ENCODE measurements around the gene TMEM120A.
A peak's percentile ranks its signal among the peaks of the same experiment; 100 is the strongest.

Gene TMEM120A

DNA sequence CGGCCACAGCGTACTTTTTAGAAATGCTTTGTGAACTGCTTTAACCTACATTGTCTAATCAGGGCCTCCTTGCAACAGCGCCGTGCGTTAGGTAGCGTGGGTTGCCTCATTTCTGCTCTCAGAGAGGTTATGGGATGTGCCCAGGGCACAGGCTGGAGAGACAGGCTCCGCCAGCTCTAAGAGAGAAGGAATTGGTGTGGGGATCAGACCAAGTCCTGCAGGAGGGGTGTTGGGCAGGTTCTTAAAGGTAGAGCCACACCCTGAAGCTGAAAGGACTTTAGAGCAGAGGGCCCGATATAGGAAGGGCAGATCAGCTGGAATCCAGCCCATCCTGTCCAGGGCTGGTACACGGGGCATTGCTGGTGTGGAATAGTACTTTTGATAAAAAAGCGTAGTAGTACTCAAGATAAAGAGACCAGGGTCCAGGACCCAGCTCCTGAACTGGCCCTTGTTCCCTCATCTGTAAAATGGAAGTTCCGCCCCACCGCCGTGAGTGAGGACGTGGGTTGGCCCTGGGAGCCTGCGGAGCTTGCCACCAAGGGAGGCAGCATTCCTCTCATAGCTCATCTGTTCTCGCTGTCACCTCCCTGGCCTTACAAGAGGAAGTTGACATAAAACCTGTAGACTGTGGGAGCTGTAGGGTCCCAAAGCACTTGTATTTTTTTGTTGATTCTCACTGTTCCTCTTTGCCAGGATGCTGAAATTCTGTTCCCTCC, 37.2 kb downstream of the TMEM120A start:
- no peak for DNase-seq

DNA sequence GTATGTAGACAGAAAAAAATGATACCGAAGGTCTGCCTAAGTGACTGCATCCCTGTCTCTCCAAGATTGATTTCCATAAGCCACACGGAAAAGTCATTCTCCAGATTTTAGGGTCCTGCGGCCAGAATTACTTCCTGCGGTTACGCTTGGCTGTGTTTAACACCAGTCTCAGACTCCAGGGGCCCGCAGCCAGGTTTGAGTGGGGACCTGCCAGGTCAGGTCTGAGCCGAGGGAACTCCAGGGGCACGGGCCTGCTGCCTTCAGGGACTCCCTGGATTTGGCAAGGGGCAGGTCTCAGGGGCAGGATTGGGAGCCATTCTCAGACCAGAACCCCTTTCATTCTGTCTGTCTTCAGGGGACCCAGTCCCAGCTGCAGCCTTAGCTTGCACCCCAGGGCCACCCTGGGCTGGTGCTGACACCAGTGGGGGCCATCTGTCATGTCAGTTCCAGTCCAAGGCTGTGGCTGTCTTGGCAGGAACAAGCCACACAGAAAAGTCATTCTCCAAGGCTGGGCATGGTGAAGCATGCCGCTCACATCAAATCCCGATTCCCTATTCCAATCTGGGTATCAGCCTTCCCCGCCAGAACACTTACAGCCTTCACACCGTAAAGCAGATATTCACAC, 39.0 kb downstream of the TMEM120A start:
- DNase-seq = no peak

DNA sequence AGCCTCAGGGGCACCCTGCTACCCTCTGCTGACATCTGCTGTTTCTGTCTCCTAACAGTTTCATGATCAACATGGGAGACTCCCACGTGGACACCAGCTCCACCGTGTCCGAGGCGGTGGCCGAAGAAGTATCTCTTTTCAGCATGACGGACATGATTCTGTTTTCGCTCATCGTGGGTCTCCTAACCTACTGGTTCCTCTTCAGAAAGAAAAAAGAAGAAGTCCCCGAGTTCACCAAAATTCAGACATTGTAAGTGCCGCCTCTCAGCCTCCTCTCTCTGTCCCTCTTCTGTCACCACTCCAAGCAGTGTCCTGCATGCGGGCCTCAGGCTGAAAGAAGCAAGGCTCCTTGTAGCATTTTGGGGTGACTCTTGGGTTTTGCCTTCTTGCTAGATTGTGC, 40.5 kb downstream of the TMEM120A start:
- DNase-seq = no peak

DNA sequence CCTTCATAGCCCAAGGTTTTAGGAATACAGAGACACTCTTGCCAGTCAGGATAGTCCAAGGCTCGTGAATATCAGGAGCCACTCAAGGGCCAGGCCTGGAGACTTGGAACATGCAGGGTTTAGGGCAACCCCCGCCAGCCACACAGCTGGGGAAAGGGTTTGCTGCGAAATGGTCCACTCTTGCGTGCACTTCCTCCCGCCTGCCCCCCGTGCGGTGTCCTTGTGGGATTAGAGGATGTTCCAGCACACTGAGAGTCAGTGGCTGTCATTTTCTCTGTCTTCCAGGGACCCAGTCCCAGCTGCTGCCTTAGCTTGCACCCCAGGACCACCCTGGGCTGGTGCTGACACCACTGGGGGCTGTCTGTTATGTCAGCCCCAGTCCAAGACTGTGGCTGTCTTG, 41.0 kb downstream of the TMEM120A start:
- no peak for DNase-seq

DNA sequence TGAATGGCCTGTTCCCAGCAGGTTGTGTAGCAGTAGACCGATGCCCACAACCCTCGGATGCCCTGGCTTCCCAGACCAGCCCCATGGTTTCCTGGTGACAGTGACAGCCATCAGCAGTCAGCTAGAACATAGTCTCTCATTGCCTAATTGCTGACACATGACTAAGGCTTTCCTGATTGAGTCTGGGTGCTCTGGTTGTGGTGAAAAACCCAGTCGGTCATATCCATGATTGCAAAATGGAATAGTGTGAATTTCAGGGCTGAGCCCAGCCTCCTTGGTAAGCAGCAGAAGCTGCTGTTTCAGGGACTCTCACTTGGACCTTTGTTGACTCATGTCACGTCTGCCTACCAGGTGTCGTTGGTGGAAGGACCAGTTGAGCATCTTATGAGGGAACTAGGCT, 42.9 kb downstream of the TMEM120A start:
- peak in 1 of 2 donors; percentile 34 for DNase-seq

DNA sequence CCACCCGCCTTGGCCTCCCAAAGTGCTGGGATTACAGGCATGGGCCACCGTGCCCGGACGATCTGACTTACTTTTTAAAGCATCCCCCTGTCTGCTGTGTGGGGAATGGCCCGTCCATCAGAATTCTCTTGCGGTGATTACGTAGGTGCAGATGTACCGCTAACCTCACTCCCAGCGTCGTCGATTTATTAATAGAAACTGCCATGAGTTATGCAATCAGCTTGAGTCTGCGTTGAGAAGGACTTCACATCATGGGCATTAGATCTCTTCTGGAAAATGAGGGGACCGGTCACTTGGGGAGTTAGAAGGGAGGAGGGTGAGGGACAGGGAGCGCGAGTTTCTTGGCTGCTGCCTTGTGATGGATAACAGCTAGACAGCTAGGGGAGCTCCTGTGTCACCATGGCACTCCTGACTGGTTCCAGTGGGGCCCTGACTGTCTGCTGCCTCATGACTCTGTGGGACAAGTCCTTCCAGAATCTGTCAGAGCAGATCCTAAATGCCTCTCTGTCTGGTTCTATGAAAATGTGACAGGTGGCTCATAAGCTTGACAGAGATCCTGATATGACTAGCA, 44.2 kb downstream of the TMEM120A start:
- peak in 1 of 2 donors; percentile 4 for DNase-seq

DNA sequence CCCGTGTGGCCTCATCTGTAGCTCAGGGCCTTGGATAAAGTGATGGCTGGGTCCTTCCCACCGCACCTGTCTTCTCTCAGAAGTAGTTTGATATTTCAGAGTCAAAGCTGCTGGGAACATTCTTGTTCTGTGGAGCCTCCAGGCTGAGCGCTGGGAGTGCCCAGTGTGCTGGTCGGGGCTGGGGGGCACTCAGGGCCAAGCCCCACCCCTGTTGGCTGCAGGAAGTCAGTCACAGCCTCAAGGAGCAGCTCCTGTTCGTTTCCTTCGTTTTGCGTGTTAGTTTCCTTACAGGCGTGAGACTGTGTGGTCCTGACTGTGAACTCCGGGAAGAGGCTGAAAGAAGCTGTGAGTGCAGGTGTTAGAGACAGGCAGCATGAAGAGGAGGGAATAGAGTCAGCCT, 46.2 kb downstream of the TMEM120A start:
- no peak for DNase-seq

DNA sequence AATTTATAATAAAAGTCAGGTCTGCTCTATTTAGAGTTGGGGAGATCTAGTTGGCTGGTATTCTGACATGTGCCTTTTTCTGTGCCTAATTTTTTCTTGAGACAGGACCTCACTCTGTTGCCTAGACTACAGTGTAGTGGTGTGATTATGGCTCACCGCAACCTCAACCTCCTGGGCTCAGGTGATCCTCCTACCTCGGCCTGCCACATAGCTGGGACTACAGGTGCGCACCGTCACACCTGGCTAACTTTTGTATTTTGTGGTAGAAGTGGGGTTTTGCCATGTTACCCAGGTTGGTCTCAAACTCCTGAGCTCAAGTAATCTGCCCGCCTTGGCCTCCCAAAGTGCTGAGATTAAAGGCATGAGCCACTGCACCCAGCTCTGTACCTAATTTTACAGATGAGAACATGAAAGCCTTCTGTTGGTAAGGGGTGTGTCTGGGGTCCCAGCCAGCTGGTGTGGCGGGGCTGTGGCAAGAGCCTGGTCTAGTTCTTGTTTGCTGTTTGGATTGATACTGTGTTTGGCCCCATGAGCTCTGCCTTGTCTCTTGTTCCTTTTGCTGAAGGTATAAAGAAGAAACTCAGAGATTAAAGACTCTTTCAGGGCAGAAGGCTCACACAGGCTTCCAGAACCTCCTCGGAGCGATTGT, 48.1 kb downstream of the TMEM120A start:
- DNase-seq = no peak

DNA sequence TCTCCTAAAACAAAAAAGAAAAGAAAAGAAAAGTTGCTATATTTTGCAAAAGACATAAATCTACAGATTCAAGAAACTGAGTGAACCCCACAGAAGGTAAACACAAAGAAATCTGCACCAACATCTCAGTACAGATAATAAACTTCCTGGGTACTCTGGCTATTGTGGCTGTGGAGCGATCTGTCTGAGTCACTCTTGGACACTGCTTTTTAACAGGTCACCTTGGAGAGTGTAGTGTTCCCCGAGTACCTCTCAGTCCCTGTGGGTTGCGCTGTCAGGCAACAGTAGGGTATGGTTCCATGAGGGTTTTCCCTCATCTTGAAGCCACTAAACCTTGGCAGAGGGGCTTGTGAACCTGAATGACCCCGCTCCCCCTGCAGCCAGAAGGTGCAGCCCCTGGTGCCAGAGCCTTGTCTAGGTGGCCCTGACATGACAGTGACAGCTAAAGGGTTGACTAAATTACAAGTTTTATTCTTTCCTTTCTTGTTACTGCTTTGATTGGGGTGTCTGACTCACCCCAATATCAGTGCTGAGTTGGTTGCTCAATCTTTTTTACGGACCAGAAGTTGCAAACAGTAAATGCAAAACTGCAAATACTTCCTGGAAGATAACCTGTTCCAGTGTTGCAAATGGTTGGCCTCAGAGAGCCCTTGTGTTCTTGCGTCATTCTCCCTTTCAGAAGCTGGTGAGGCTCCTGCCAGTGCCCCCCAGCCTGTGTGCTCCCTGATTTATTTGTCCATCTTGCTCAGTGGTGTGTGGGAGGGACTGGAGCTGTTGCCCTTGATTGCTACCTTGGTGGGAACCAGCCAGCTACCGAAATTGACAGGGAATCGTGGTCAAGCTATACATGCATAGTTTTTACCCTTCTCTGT, 48.9 kb downstream of the TMEM120A start:
- peak in 1 of 2 donors; percentile 26 for DNase-seq

DNA sequence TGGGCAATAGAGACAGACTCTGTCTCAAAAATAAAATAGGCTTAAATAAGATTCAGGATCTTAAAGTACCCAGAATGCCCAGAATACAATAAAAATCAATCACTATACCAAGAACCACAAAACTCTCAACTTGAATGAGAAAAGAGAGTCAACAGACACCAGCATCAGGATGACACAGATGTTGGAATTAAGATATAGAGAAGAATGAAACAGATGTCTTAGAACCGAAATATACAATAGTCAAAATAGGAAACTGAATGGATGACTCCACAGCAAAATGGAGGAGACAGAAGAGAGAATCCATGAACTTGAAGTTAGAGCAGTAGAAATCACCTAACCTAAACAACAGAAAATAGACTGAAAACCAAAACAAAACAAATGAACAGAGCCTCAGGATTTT, 49.9 kb downstream of the TMEM120A start:
- DNase-seq = no peak

DNA sequence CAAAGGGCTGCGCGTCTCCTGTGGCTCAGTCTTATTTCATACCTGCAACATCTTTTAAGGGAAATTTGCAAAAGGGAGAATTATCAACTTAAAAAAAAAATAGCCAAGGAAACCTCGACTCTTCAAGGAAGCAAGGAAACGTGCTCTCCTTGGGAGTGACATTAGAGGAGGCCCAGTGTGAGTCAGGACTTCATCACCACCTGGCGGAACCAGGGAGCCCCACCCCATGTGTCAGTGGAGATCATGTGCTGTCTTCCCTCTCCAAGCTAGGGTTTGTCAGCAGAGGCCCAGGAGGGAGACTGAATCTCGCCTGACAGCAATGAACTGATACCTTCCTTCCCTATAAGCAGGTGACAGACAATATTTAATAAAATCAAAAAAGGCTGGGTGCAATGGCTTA, 50.5 kb downstream of the TMEM120A start:
- no peak for DNase-seq

DNA sequence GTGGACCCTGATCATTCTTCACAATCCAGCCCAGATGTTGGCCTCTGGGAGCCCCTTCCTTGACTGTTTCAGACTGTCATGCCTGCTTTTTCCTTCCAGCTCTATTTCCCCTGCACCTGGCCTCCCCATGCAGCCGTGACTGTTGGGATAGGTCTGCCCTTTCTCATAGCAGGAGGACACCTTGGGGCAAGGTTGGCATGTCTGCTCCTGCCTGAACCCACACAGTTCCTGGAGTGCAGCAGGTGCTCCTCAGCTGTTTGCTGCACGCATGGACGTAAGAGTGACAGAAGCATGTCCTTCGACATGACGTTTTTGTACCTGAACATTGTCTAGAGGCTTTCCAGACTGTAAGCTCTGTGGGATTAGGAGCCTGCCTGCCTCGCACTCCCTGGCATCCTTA, 55.5 kb downstream of the TMEM120A start:
- no peak for DNase-seq

DNA sequence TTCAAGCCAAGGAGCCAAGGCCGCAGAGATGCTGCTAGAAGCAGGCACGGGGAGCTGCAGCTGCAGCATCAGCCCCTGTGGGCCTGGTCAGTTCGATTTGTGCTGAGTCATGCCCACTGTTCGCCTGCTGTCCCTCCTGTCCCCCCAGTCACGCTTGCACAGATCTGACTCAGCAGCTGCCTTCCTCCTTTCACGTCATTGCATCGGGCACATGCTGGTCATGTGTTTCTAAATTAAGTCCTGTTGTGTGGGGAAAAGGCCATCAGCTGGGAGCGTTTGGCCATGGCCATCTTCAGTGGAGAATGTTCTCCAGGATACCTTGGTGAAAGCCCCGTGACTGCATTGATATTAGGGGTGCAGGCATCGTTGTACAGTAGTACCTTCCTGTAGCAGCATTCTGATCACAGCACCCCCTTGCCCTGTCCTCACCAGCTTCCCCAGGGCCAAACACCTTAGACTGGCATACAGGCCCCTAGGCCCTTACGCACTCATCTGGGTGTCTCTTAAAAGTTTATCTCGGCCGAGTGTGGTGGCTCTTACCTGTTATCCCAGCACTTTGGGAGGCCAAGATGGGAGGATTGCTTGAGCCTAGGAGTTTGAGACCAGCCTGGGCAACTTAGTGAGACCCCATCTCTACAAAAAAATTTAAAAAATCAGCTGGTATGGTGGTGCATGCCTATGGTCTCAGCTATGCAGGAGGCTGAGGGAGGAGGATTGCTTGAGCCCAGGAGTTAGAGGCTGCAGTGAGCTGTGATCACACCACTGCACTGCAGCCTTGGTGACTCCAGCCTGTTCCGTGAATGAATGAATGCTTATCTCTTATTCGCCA, 56.2 kb downstream of the TMEM120A start:
- peak in 1 of 2 donors; percentile 11 for DNase-seq
